Measurements from ENCODE around the gene ITGA1. TPM values are rescaled to one million over a fixed set of nuclear protein-coding genes. Genes with fewer than 3 reads are reported as not detected.

The ITGA1 gene
- total RNA-seq, 1 experiment from 2014 or later, result 1.6 TPM

- DNase-seq (ENCODE audit: low read depth, low spot score) (no peak), ATAC-seq (no peak)
- H3K9me3 ChIP-seq (ENCODE audit: control insufficient read depth, insufficient read depth, low read depth, low read length), result no peaks in the 10 kb centered on the region
- intact Hi-C loops (cut with micrococcal nuclease; ENCODE audit: unreplicated experiment), result loop anchor here (10.0 kb wide), 1 partner anchor 212 kb away; no protein-coding TSS in a partner anchor
- TF ChIP-seq POLR2AphosphoS5 (IDR thresholded peaks at IDR 0.05; ENCODE audit: low read depth, low read length) (no peak), SIN3A (IDR thresholded peaks at IDR 0.05; ENCODE audit: borderline replicate concordance, insufficient read depth, low read depth, low read length) (no peak), CTCF (IDR thresholded peaks at IDR 0.05) (no peak), TCF7L2 (IDR thresholded peaks at IDR 0.05; ENCODE audit: low read depth, low read length) (no peak)
- H3K36me3 ChIP-seq (ENCODE audit: control insufficient read depth, insufficient read depth, low read length), result no peaks in the 10 kb centered on the region
- H3K4me1 ChIP-seq (ENCODE audit: control insufficient read depth, insufficient read depth, low read length), result no peaks in the 10 kb centered on the region; the same call in 1 of the 2 replicates
- CTCF ChIA-PET, result no interaction called here
- POLR2A ChIA-PET, result no interaction called here
- no TSS peak for BruUV-seq (replicated peaks)
- no peak overlapping the region for H3K27ac ChIP-seq (ENCODE audit: low read length)
- in situ Hi-C loops (cut with HindIII; ENCODE audit: low pct_unique_long_range_greater_than_20kb, low sequenced_read_pairs), result no loop called here
- peaks cover 9% of the 10 kb centered on the region for H3K27me3 ChIP-seq (ENCODE audit: control insufficient read depth, insufficient read depth, low read length)
- no peak overlapping the region for H3K4me3 ChIP-seq (ENCODE audit: low read depth in 2 of 2, low read length in 2 of 2)
Observed at GRCh38 chr5:52906845-52907244, 119.1 kb downstream of the ITGA1 start.

GRCh38 chr5:52909192-52909591 is 121.5 kb downstream of the ITGA1 start:
- intact Hi-C loops (cut with micrococcal nuclease; ENCODE audit: unreplicated experiment) (loop anchor here (10.0 kb wide), 1 partner anchor 214 kb away; no protein-coding TSS in a partner anchor), in situ Hi-C loops (cut with HindIII; ENCODE audit: low pct_unique_long_range_greater_than_20kb, low sequenced_read_pairs) (no loop called here)
- Histone ChIP-seq H3K9me3 (ENCODE audit: control insufficient read depth, insufficient read depth, low read depth, low read length) (no peaks in the 10 kb centered on the region), H3K4me1 (ENCODE audit: control insufficient read depth, insufficient read depth, low read length) (no peaks in the 10 kb centered on the region; the same call in 1 of the 2 replicates), H3K27ac (ENCODE audit: low read length) (no peak overlapping the region), H3K27me3 (ENCODE audit: control insufficient read depth, insufficient read depth, low read length) (peaks cover 9% of the 10 kb centered on the region), H3K4me3 (ENCODE audit: low read depth in 2 of 2, low read length in 2 of 2) (no peak overlapping the region), H3K36me3 (ENCODE audit: control insufficient read depth, insufficient read depth, low read length) (no peaks in the 10 kb centered on the region)
- ATAC-seq, result no peak
- ChIA-PET CTCF (no interaction called here), POLR2A (no interaction called here)
- BruUV-seq (replicated peaks), result no TSS peak
- DNase-seq (ENCODE audit: low read depth, low spot score), result no peak
- TF ChIP-seq SIN3A (IDR thresholded peaks at IDR 0.05; ENCODE audit: borderline replicate concordance, insufficient read depth, low read depth, low read length) (no peak), CTCF (IDR thresholded peaks at IDR 0.05) (no peak), TCF7L2 (IDR thresholded peaks at IDR 0.05; ENCODE audit: low read depth, low read length) (no peak), POLR2AphosphoS5 (IDR thresholded peaks at IDR 0.05; ENCODE audit: low read depth, low read length) (no peak)
- TF ChIP-seq, protein P1, sequence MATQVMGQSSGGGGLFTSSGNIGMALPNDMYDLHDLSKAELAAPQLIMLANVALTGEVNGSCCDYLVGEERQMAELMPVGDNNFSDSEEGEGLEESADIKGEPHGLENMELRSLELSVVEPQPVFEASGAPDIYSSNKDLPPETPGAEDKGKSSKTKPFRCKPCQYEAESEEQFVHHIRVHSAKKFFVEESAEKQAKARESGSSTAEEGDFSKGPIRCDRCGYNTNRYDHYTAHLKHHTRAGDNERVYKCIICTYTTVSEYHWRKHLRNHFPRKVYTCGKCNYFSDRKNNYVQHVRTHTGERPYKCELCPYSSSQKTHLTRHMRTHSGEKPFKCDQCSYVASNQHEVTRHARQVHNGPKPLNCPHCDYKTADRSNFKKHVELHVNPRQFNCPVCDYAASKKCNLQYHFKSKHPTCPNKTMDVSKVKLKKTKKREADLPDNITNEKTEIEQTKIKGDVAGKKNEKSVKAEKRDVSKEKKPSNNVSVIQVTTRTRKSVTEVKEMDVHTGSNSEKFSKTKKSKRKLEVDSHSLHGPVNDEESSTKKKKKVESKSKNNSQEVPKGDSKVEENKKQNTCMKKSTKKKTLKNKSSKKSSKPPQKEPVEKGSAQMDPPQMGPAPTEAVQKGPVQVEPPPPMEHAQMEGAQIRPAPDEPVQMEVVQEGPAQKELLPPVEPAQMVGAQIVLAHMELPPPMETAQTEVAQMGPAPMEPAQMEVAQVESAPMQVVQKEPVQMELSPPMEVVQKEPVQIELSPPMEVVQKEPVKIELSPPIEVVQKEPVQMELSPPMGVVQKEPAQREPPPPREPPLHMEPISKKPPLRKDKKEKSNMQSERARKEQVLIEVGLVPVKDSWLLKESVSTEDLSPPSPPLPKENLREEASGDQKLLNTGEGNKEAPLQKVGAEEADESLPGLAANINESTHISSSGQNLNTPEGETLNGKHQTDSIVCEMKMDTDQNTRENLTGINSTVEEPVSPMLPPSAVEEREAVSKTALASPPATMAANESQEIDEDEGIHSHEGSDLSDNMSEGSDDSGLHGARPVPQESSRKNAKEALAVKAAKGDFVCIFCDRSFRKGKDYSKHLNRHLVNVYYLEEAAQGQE (IDR thresholded peaks at IDR 0.05; ENCODE audit: insufficient read depth in 1 of 2, low read depth in 2 of 2, low read length in 1 of 2), result no peak

All from Panc1 (cell line).